GM10248 (cell line): ENCODE data around the gene OTUD7B.
"Not testable (repeated sequence)": the region's sequence is repeated elsewhere in the genome, so short reads cannot be mapped to it uniquely, and the experiment has no call there.

ENCODE experiments used
- CTCF ChIA-PET: fragments of 300-600 bp; sonication (Branson Sonifier 250); formaldehyde crosslinking; extraction: SDS; loops from one replicate; lab custom pipeline; 2021; ENCODE audit warnings: antibody characterized with exemption; lab: Yijun Ruan, JAX
- POLR2A ChIA-PET: fragments of 350-650 bp; sonication (Branson Sonifier 250); formaldehyde crosslinking; extraction: SDS; loops from one replicate; lab custom pipeline; 2020; ENCODE audit warnings: antibody characterized with exemption; lab: Yijun Ruan, JAX
- DNase-seq: peaks from one replicate; pipeline ENCODE4 v3.0.0; 2012; ENCODE audit errors: extremely low spot score
- TF ChIP-seq, protein P1 (sequence below): IDR thresholded peaks from 2 replicates; pipeline ENCODE4 v1.5.1; 2012; ENCODE audit warnings: mild to moderate bottlenecking, low read depth; ENCODE audit errors: extremely low read depth, missing control alignments, control extremely low read depth

The OTUD7B gene

GRCh38 chr1:150010393-150011115, at the start of gene OTUD7B:
OTUD7B (minus strand) TSS chr1:150010726; CDS start chr1:149977510, 33,216 bp downstream.
- POLR2A ChIA-PET, result interaction anchor here (1.4 to 3.4 kb wide), 2 partner anchors 15 to 123 kb away, joined by 3 to 17 read pairs; a partner anchor contains a TSS
- DNase-seq, result peak; percentile 89
- CTCF ChIA-PET, result interaction anchor here (1.1 to 7.0 kb wide), 9 partner anchors 8 to 155 kb away, joined by 3 to 42 read pairs (median 5); no protein-coding TSS in a partner anchor
- TF ChIP-seq, protein P1, sequence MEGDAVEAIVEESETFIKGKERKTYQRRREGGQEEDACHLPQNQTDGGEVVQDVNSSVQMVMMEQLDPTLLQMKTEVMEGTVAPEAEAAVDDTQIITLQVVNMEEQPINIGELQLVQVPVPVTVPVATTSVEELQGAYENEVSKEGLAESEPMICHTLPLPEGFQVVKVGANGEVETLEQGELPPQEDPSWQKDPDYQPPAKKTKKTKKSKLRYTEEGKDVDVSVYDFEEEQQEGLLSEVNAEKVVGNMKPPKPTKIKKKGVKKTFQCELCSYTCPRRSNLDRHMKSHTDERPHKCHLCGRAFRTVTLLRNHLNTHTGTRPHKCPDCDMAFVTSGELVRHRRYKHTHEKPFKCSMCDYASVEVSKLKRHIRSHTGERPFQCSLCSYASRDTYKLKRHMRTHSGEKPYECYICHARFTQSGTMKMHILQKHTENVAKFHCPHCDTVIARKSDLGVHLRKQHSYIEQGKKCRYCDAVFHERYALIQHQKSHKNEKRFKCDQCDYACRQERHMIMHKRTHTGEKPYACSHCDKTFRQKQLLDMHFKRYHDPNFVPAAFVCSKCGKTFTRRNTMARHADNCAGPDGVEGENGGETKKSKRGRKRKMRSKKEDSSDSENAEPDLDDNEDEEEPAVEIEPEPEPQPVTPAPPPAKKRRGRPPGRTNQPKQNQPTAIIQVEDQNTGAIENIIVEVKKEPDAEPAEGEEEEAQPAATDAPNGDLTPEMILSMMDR, result no peak

DNA sequence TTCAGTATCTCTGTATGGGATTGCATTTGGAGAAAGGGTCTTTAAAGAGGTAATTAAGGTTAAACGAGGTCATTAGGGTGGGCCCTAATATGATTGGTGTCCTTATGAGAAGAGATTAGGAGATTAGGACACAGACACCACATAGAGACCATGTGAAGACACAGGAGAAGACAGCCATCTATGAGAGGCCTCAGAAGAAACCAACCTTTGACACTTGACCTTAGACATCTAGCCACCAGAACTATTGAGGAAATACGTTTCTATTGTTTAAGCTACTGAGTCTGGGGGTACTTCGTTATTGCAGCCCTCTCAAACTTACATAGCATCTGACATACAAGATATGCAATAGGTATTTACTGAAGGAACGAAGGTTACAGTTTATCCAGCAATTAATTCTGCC, 49.7 kb upstream of the OTUD7B start:
- DNase-seq, result no peak
- TF ChIP-seq, protein P1, result no peak
- POLR2A ChIA-PET, result no interaction called here
- CTCF ChIA-PET, result no interaction called here

- DNase-seq, result no peak
- TF ChIP-seq, protein P1, result no peak
- CTCF ChIA-PET, result interaction anchor here (1.4 kb wide), 1 partner anchor 94 kb away, joined by 5 read pairs; no protein-coding TSS in a partner anchor
- POLR2A ChIA-PET, result no interaction called here
These were observed 45.9 kb upstream of the OTUD7B start for GRCh38 chr1:150056407-150056806.

GRCh38 chr1:150055507-150055906, 45.0 kb upstream of the OTUD7B start:
- CTCF ChIA-PET, result interaction anchor here (1.1 to 2.2 kb wide), 4 partner anchors 9 to 131 kb away, joined by 3 to 7 read pairs (median 4); no protein-coding TSS in a partner anchor
- POLR2A ChIA-PET, DNase-seq: not testable (repeated sequence)

- POLR2A ChIA-PET, result no interaction called here
- TF ChIP-seq, protein P1, result no peak
- CTCF ChIA-PET, result interaction anchor here (1.0 to 2.2 kb wide), 8 partner anchors 11 to 166 kb away, joined by 3 to 7 read pairs (median 4); a partner anchor contains a TSS
- DNase-seq, result no peak
These were observed 43.4 kb upstream of the OTUD7B start for GRCh38 chr1:150053926-150054325.

DNA sequence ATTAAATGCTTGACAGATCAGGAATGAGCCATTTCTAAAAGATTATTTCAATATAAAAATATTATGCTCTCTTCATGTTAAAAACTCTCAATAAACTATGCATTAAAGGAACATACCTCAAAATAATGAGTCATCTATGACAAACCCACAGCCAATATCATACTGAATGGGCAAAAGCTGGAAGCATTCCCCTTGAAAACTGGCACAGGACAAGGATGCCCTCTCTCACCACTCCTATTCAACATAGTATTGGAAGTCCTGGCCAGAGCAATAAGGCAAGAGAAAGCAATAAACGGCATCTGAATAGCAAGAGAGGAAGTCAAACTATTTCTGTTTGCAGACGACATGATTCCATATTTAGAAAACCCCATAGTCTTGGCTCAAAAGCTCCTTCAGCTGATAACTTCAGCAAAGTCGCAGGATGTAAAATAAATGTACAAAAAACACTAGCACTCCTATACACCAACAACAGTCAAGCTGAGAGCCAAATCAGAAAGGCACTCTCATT, 41.4 kb upstream of the OTUD7B start:
- POLR2A ChIA-PET, result not testable (repeated sequence)

DNA sequence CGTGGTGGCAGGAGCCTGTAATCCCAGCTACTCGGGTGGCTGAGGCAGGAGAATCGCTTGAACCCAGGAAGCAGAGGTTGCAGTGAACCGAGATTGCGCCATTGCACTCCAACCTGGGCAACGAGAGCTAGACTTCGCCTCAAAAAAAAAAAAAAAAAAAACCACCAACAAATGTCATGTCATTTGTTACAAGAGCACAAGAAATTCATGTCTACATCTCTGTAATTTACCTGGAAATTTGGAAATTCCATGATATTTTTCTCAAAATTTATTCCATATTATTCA, 40.5 kb upstream of the OTUD7B start:
- DNase-seq, result no peak
- POLR2A ChIA-PET, result interaction anchor here (0.6 kb wide), 1 partner anchor 990 kb away, joined by 4 read pairs; no protein-coding TSS in a partner anchor
- TF ChIP-seq, protein P1, result no peak
- CTCF ChIA-PET, result interaction anchor here (1.0 to 2.7 kb wide), 13 partner anchors 11 to 163 kb away, joined by 3 to 15 read pairs (median 5); partner anchors contain the start of gene OTUD7B

More for the DNA sequence above, 41.4 kb upstream of the OTUD7B start:
- DNase-seq, result not testable (repeated sequence)
- CTCF ChIA-PET, result interaction anchor here (1.2 to 2.7 kb wide), 5 partner anchors 17 to 164 kb away, joined by 3 to 15 read pairs (median 8); partner anchors contain the start of gene OTUD7B
